NCI-H1048 (cell line): ENCODE results near the gene NEK4.

Experiments
- DNase-seq: peaks from one replicate; lab custom pipeline; 2025; lab: John Stamatoyannopoulos, UW

The NEK4 gene

DNA sequence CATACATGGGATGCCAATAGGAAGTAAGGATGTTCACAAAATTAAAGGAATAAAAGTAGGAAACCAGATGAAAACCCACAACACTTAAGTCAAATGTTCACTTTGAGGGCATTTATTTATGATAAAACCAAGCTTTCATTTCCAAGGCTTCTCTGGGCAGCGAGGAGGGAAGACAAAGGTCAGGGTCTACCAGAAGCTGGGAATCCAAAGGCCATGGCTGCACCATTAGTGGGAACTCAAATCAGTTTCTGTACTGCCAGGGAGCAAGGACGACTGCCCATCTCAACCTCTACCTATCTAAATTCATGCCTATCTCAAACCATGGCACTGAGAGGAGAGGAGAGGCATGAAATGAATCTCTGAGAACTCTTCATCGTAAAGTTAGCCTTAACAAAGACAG lies 107.6 kb downstream of the NEK4 start:
- no peak for DNase-seq

DNA sequence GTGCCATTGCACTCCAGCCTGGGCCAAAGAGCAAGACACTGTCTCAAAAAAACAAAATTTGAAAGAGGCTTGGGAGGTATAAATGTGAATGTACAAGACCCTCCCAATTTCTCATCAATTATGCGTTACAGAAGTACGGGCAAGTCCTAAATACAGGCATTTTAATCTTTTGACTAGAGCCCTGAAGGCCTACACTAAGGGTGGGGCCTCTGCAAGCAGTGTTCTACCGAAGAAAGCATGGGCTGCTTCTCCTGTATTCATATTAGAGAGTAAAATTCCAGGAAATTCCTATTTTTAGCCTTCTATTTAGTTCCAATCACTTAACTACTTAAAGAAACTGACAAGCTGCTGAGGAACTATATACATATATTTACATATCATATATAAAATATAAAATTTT lies 110.7 kb downstream of the NEK4 start:
- no peak for DNase-seq
